ENCODE data around the gene KCNS3.

KCNS3 gene

DNA sequence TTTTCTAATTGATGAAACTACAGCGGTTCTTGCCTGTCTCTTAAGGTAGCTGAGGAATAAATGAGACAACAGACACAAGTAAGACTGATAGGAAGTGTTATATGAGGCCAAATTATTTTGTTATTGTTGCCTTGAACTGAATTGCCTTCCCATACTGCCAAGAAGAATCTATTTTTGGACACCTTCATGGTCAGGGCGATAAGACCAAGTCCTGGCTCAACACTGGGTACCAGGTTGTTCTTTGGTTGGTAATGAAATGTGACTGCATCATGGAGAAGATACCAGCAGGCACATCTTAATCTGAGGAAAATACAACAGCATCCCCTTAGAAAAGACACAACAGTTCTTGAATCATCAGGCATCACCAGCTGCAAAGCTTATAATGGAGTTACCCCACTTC is 38.5 kb upstream of the KCNS3 start:
- no peaks in the 10 kb centered on the region for H3K27me3 ChIP-seq (ENCODE audit: insufficient read depth, low read length, poor library complexity, severe bottlenecking)
- no peaks in the 10 kb centered on the region for H3K9me2 ChIP-seq (replicated peaks; ENCODE audit: low read depth, low read length)
- no peaks in the 10 kb centered on the region for H3K9me3 ChIP-seq (ENCODE audit: insufficient read depth, low read depth, low read length)
- H3F3A ChIP-seq (ENCODE audit: low read depth), result no peaks in the 10 kb centered on the region
- no peak overlapping the region for H3K9ac ChIP-seq (ENCODE audit: low read depth, low read length, poor library complexity, severe bottlenecking)
- H4K20me1 ChIP-seq (ENCODE audit: insufficient read depth, low read length, poor library complexity, severe bottlenecking), result no peaks in the 10 kb centered on the region
- no peak overlapping the region for H3K4me3 ChIP-seq (ENCODE audit: low read length, poor library complexity, severe bottlenecking)
- no peak overlapping the region for H2AFZ ChIP-seq (ENCODE audit: low read length)
- H3K4me2 ChIP-seq (ENCODE audit: low read depth, low read length, poor library complexity, severe bottlenecking), result no peak overlapping the region
- no peaks in the 10 kb centered on the region for H3K36me3 ChIP-seq (ENCODE audit: insufficient read depth, low read length)
- H3K4me1 ChIP-seq (ENCODE audit: insufficient read depth, low read length, poor library complexity, severe bottlenecking), result no peaks in the 10 kb centered on the region
- no peaks in the 10 kb centered on the region for H3K79me2 ChIP-seq (ENCODE audit: insufficient read depth, low read length)
- no peak for TF ChIP-seq EZH2phosphoT487 (IDR thresholded peaks at IDR 0.05; ENCODE audit: borderline replicate concordance)
- TF ChIP-seq, protein P1, sequence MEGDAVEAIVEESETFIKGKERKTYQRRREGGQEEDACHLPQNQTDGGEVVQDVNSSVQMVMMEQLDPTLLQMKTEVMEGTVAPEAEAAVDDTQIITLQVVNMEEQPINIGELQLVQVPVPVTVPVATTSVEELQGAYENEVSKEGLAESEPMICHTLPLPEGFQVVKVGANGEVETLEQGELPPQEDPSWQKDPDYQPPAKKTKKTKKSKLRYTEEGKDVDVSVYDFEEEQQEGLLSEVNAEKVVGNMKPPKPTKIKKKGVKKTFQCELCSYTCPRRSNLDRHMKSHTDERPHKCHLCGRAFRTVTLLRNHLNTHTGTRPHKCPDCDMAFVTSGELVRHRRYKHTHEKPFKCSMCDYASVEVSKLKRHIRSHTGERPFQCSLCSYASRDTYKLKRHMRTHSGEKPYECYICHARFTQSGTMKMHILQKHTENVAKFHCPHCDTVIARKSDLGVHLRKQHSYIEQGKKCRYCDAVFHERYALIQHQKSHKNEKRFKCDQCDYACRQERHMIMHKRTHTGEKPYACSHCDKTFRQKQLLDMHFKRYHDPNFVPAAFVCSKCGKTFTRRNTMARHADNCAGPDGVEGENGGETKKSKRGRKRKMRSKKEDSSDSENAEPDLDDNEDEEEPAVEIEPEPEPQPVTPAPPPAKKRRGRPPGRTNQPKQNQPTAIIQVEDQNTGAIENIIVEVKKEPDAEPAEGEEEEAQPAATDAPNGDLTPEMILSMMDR (conservative IDR thresholded peaks at IDR 0.05; ENCODE audit: low read length), result no peak

DNA sequence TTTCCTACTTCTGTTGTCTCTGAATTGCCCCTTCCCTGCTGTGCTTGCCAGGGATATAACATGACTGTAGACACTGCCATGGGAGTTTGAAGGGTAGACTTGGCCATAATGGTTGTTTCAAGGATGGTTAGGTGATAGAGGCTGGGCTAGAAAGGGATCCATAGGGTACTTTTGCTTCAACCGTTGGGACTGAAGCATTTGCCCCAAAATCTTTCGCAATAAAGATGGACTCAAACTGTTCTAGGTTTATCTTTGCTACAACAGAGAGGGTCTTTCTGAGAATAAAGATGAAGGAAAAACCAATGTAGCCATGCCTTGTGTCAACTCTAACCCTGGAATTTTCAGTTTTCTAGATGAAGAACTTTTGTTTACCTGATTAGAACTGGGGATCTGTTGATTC is 35.0 kb upstream of the KCNS3 start:
- Histone ChIP-seq H3K4me2 (ENCODE audit: low read depth, low read length, poor library complexity, severe bottlenecking) (no peak overlapping the region), H2AFZ (ENCODE audit: low read length) (no peak overlapping the region), H3K9ac (ENCODE audit: low read depth, low read length, poor library complexity, severe bottlenecking) (no peak overlapping the region), H3K4me1 (ENCODE audit: insufficient read depth, low read length, poor library complexity, severe bottlenecking) (no peaks in the 10 kb centered on the region), H4K20me1 (ENCODE audit: insufficient read depth, low read length, poor library complexity, severe bottlenecking) (no peaks in the 10 kb centered on the region), H3K4me3 (ENCODE audit: low read length, poor library complexity, severe bottlenecking) (no peak overlapping the region), H3K9me2 (replicated peaks; ENCODE audit: low read depth, low read length) (no peaks in the 10 kb centered on the region), H3K9me3 (ENCODE audit: insufficient read depth, low read depth, low read length) (no peaks in the 10 kb centered on the region), H3K36me3 (ENCODE audit: insufficient read depth, low read length) (no peaks in the 10 kb centered on the region), H3F3A (ENCODE audit: low read depth) (no peaks in the 10 kb centered on the region), H3K79me2 (ENCODE audit: insufficient read depth, low read length) (no peaks in the 10 kb centered on the region), H3K27me3 (ENCODE audit: insufficient read depth, low read length, poor library complexity, severe bottlenecking) (no peaks in the 10 kb centered on the region)
- TF ChIP-seq EZH2phosphoT487 (IDR thresholded peaks at IDR 0.05; ENCODE audit: borderline replicate concordance), result no peak
- TF ChIP-seq, protein P1 (conservative IDR thresholded peaks at IDR 0.05; ENCODE audit: low read length), result no peak

DNA sequence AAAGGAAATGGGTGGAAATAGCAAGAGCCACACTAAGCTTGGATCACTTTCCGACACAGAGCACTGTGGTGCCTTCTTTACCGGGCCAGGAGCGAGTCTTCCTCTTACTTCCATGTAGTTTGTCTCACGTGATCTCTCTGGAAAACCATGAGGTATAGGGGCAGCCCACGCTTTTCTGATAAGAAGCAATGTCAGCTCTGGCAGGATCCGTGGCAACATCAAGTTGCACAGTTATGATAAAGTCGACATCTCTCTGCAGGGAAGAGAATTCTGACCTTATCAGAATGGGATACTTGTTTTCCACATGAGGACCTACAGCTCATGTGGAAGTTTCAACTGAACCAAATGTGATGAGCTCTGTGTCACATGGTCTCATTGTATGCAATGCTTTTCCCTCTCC is 32.7 kb upstream of the KCNS3 start:
- H3K27me3 ChIP-seq (ENCODE audit: insufficient read depth, low read length, poor library complexity, severe bottlenecking), result no peaks in the 10 kb centered on the region
- no peak overlapping the region for H3K9ac ChIP-seq (ENCODE audit: low read depth, low read length, poor library complexity, severe bottlenecking)
- TF ChIP-seq, protein P1 (conservative IDR thresholded peaks at IDR 0.05; ENCODE audit: low read length), result no peak
- no peak for TF ChIP-seq EZH2phosphoT487 (IDR thresholded peaks at IDR 0.05; ENCODE audit: borderline replicate concordance)
- H2AFZ ChIP-seq (ENCODE audit: low read length), result no peak overlapping the region
- no peaks in the 10 kb centered on the region for H3K36me3 ChIP-seq (ENCODE audit: insufficient read depth, low read length)
- H4K20me1 ChIP-seq (ENCODE audit: insufficient read depth, low read length, poor library complexity, severe bottlenecking), result no peaks in the 10 kb centered on the region
- H3F3A ChIP-seq (ENCODE audit: low read depth), result no peaks in the 10 kb centered on the region
- no peaks in the 10 kb centered on the region for H3K79me2 ChIP-seq (ENCODE audit: insufficient read depth, low read length)
- no peak overlapping the region for H3K4me3 ChIP-seq (ENCODE audit: low read length, poor library complexity, severe bottlenecking)
- H3K9me3 ChIP-seq (ENCODE audit: insufficient read depth, low read depth, low read length), result no peaks in the 10 kb centered on the region
- H3K4me2 ChIP-seq (ENCODE audit: low read depth, low read length, poor library complexity, severe bottlenecking), result no peak overlapping the region
- no peaks in the 10 kb centered on the region for H3K4me1 ChIP-seq (ENCODE audit: insufficient read depth, low read length, poor library complexity, severe bottlenecking)
- H3K9me2 ChIP-seq (replicated peaks; ENCODE audit: low read depth, low read length), result no peaks in the 10 kb centered on the region

Data from Loucy (cell line).